GM21723 (cell line): Measurements from ENCODE around the gene SLC44A3.

Source experiments
- ATAC-seq: cut with Tn5 transposase; IDR thresholded peaks from one replicate; pipeline ENCODE4 v1.9.1; 2021; ENCODE audit warnings: mild to moderate bottlenecking, moderate library complexity; ENCODE audit not compliant: unreplicated experiment

The SLC44A3 gene, protein sequence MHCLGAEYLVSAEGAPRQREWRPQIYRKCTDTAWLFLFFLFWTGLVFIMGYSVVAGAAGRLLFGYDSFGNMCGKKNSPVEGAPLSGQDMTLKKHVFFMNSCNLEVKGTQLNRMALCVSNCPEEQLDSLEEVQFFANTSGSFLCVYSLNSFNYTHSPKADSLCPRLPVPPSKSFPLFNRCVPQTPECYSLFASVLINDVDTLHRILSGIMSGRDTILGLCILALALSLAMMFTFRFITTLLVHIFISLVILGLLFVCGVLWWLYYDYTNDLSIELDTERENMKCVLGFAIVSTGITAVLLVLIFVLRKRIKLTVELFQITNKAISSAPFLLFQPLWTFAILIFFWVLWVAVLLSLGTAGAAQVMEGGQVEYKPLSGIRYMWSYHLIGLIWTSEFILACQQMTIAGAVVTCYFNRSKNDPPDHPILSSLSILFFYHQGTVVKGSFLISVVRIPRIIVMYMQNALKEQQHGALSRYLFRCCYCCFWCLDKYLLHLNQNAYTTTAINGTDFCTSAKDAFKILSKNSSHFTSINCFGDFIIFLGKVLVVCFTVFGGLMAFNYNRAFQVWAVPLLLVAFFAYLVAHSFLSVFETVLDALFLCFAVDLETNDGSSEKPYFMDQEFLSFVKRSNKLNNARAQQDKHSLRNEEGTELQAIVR

GRCh38 chr1:94819945-94820746 is at the start of gene SLC44A3:
SLC44A3 (plus strand) TSS chr1:94820357; CDS start chr1:94820452, 95 bp downstream.
- no peak for ATAC-seq

DNA sequence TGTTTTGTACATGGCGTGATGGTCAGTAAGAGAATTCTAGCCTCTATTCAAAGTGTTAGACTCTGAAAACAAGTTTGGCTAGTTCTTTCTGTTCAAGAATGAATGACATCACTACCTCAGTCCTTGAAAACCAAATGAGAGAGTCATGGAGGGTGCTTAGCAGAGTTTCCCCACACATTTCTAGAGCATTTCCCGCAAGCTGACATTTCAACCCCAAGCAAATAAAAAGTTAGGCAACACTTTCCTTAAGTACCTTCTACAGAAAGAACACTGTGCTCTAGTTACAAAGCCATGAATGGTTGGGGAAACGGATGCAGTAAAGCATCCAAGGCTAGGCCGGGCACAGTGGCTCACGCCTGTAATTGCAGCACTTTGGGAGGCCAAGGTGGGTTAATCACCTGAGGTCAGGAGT is 47.9 kb upstream of the SLC44A3 start:
- no peak for ATAC-seq

GRCh38 chr1:94772845-94773244 is 47.3 kb upstream of the SLC44A3 start:
- ATAC-seq = no peak

DNA sequence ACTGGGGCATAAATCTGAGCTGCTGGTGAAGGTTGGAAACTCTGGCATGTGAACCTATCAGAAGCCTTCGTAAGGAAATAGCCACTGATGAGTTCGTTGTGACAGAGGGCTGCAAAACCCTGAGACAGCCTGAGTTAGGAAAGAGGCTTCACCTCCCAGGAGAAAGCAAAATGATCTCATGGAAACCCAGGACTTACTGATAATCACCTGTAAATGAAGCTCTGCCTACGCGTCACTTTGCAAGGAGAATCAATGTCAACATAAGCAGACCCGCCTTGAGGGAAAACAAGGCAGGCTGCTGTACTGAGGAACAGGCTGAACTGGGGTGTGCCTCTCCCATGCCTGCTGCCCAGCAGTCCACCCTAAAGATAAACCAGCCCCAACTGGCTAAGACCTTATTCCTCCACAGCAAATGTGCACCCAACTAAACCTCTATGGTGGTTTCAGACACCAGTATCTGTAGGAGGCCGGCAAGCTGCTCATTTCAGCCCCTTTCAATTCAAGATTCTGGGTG is 46.8 kb upstream of the SLC44A3 start:
- ATAC-seq = no peak

GRCh38 chr1:94773931-94774422 is 46.2 kb upstream of the SLC44A3 start:
- ATAC-seq = no peak

DNA sequence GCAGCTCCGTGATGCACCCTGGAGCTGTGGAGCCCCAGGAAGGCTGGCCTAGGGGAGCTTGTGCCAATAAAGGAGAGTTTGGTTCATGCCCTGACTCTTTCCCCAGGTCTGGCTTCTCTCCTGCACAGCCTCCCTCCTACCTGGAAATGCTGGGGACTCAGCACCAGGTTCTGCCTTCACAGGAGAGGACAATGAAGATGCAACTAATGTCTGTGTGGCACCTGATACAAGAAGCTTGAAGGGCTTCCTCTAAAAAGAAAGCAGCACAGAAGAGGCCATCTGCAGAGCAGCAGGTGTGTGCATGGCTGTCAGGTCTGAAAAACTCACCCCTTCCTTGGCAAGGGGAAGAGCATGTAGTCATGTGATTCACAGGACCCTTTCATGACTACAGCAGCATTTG is 43.7 kb upstream of the SLC44A3 start:
- no peak for ATAC-seq

DNA sequence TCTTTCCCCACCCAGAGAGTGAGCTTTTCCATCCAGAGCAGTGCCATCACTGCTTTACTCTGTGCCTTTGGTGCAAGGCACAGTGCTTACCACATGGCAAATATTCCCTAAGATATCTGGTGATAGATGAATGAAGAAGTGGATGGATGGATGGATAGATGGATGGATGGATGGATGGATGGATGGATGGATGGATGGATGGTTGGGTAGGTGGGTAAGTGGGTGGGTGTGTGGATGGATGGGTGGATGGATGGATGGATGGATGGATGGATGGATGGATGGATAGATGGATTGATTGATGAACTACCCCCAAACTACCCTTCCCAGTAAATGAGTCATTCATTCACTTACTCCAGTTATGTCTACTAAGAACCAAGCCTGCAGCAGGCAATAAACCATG is 42.9 kb upstream of the SLC44A3 start:
- no peak for ATAC-seq

DNA sequence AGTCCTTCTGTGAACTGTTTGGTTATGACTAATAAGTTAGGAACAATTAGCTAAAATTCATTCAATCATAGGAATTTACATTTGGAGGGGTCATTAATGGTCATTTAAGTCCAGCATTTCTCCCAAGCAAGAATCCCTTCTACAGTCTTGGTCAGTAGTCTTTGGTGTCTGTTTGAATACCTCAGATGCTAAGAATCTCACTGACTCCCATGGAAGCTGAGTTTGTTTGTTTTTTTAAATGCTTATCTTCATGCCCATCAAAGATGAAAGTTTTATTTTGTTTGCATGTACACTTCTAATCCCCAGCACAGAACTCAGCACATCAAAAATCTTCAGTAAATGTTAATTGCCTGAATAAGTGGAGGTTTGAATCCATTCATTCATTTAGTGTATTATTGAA is 41.3 kb upstream of the SLC44A3 start:
- no peak for ATAC-seq

DNA sequence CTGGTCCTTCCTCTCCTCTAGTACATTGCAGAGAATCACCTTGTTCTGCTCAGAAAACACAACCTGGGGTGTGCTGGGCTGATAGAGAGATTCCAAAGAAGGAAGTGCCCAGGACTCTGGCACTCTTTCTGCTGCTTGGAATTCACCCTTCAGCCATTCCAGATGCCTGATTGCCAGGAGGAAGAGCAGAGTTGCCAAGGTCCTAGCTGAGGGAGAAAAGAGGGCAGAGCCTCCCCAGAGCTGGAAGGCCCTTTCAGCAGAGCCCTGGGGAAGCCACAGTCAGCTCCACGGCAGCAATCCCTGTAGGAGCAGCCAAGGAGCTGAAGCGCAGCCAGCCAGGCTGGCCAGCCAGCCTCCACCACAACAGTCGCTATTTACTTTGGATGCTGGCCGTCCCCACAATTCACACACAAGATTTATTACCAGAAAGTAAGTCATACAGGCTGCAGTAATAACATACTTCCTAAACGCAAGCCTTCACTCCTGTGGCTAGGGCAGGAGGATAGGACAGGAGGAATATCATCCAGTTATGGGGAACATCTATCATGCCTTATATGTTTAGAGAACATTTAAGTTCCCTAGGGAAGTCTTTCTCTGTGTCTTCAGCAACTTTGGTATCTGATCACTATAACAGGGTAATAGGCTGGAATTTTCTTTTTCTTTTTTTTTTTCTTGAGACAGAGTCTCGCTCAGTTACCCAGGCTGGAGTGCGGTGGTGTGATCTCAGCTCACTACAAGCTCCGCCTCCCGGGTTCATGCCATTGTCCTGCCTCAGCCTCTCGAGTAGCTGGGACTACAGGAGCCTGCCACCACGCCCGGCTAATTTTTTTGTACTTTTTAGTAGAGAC is 36.6 kb upstream of the SLC44A3 start:
- ATAC-seq = no peak

- ATAC-seq = no peak
Observed at GRCh38 chr1:94784190-94784515, 36.0 kb upstream of the SLC44A3 start.

- no peak for ATAC-seq
Observed at GRCh38 chr1:94787691-94788090, 32.5 kb upstream of the SLC44A3 start.

DNA sequence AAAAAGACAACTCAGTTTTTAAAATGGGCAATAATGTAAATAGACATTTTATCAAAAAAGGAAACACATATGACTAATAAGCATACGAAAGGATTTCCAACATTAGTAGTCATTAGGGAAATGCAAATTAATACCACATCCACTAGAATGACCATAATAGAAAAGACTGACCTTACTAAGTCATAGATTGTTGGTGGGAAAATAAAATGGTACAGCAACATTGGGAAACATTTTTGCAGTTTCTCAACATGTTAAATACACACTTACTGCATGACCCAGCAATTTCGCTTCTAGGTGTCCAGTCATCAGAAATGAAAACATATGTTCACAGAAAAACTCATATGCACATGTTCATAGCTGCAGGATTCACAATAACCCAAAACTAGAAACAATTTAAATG is 29.9 kb upstream of the SLC44A3 start:
- no peak for ATAC-seq

GRCh38 chr1:94790670-94791069 is 29.5 kb upstream of the SLC44A3 start:
- no peak for ATAC-seq

DNA sequence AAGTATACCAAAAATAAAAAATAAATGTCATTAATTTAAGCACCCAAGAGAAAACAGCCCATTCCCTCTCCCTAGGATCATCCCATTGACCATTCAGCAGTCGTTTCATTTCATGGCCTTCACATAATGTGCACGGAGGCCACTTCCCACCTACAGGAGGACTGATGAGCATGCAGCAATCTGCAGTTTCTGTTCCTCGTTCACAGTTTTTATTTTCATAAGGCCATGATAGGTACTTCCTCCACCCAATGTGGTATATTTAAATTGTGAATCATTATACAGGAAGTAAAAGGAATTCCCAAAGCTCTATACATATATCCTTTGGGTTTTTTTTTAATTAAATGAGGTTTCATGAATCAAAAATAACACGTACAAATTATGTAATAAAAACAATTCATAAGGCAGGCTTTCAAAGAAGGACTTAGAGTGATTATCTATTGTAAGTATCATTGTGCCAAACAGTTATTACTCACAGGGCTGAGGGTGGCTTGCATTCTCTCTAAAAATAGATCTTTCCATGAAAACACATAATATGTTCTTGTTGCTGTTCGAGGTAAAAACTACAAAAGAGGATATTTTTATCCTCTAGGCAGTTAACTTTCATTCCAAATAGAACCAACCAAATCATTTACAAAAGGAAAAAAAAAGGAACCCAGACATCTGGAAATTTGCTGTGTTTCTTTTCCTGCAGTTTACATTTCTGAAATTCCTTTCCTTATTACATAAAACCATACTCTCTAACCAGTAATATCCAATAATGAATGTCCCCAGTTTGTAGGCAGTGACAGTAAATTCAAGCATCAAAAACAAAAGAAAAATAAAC is 27.5 kb upstream of the SLC44A3 start:
- ATAC-seq = peak; percentile 98

GRCh38 chr1:94793296-94793656 is 26.9 kb upstream of the SLC44A3 start:
- no peak for ATAC-seq

GRCh38 chr1:94795434-94795833 is 24.7 kb upstream of the SLC44A3 start:
- no peak for ATAC-seq

- ATAC-seq = no peak
Observed at GRCh38 chr1:94796266-94796665, 23.9 kb upstream of the SLC44A3 start.

GRCh38 chr1:94797291-94797690 is 22.9 kb upstream of the SLC44A3 start:
- no peak for ATAC-seq

- no peak for ATAC-seq
Observed at GRCh38 chr1:94798054-94798453, 22.1 kb upstream of the SLC44A3 start.

DNA sequence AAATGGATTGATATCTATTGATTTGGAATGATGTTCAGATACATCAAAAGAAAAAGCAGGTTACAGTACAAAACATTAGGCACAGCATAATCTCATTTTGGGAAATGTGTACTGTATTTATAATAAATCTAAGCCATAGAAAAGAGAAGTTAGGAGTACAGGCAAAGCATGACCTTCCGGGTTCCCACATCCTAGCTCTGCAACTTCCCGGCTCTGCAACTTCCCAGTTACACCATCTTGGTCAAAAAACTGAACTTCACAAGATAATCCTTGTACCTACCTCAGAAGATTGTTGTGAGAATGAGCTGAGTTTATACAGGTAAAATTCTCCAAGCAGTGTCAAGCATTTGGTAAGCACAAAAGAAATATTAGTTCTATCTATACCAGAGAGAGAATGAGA is 21.7 kb upstream of the SLC44A3 start:
- ATAC-seq = no peak
